ENCODE data around the gene SYNJ2BP. TPM values are rescaled to one million over a fixed set of nuclear protein-coding genes. Genes with fewer than 3 reads are reported as not detected.

SYNJ2BP gene
- total RNA-seq, 4 donors from 2014 or later = 26.9 to 49.7 (median 46.1) TPM

GRCh38 chr14:70401643-70402042, 15.2 kb downstream of the SYNJ2BP start:
- no peak for TF ChIP-seq CTCF (IDR thresholded peaks at IDR 0.05)
- TF ChIP-seq POLR2A (IDR thresholded peaks at IDR 0.05) = no peak
- no peak for TF ChIP-seq POLR2AphosphoS5 (IDR thresholded peaks at IDR 0.05)
- no peak for TF ChIP-seq EP300 (IDR thresholded peaks at IDR 0.05)
- no peak overlapping the region for H3K4me3 ChIP-seq
- no peak for ATAC-seq
- no peak overlapping the region for H3K27ac ChIP-seq
- H3K36me3 ChIP-seq = peaks cover 0 to 35% of the 10 kb centered on the region in 2 donors
- peaks cover 0 to 6% (median 0%) of the 10 kb centered on the region in 3 donors for H3K4me1 ChIP-seq
- no peaks in the 10 kb centered on the region for H3K27me3 ChIP-seq
- no peaks in the 10 kb centered on the region for H3K9me3 ChIP-seq
- WGBS, 2 donors (ENCODE audit: low coverage in 1 of 2) = 77 to 96% methylated on average over 4 of the region's 4 CpGs

- H3K9me3 ChIP-seq = no peaks in the 10 kb centered on the region
- H3K4me3 ChIP-seq = no peak overlapping the region
- H3K36me3 ChIP-seq = peaks cover 0 to 32% of the 10 kb centered on the region in 2 donors
- H3K27ac ChIP-seq = no peak overlapping the region
- H3K4me1 ChIP-seq = peaks cover 0 to 6% (median 0%) of the 10 kb centered on the region in 3 donors
- TF ChIP-seq POLR2AphosphoS5 (IDR thresholded peaks at IDR 0.05) (no peak), EP300 (IDR thresholded peaks at IDR 0.05) (no peak), CTCF (IDR thresholded peaks at IDR 0.05) (no peak), POLR2A (IDR thresholded peaks at IDR 0.05) (no peak)
- no peaks in the 10 kb centered on the region for H3K27me3 ChIP-seq
- 94% methylated on average over 3 of the region's 23 CpGs; no CpG with 5 or more reads in 1 of the 2 donors for WGBS, 2 donors (ENCODE audit: low coverage in 1 of 2)
- ATAC-seq = no peak
Observed at GRCh38 chr14:70398706-70399431, 18.0 kb downstream of the SYNJ2BP start.

GRCh38 chr14:70398280-70398679, 18.6 kb downstream of the SYNJ2BP start:
- H3K36me3 ChIP-seq = peaks cover 0 to 32% of the 10 kb centered on the region in 2 donors
- H3K4me1 ChIP-seq = peaks cover 0 to 2% (median 0%) of the 10 kb centered on the region in 3 donors
- ATAC-seq = no peak
- WGBS, 2 donors (ENCODE audit: low coverage in 1 of 2) = no CpG with 5 or more reads among the region's 2 CpGs
- no peak overlapping the region for H3K4me3 ChIP-seq
- no peaks in the 10 kb centered on the region for H3K9me3 ChIP-seq
- TF ChIP-seq EP300 (IDR thresholded peaks at IDR 0.05) = no peak
- no peak for TF ChIP-seq POLR2A (IDR thresholded peaks at IDR 0.05)
- no peak for TF ChIP-seq POLR2AphosphoS5 (IDR thresholded peaks at IDR 0.05)
- TF ChIP-seq CTCF (IDR thresholded peaks at IDR 0.05) = no peak
- H3K27ac ChIP-seq = no peak overlapping the region
- no peaks in the 10 kb centered on the region for H3K27me3 ChIP-seq

- Histone ChIP-seq H3K27me3 (no peaks in the 10 kb centered on the region), H3K36me3 (peaks cover 0 to 32% of the 10 kb centered on the region in 2 donors), H3K27ac (no peak overlapping the region), H3K4me1 (no peaks in the 10 kb centered on the region), H3K4me3 (no peak overlapping the region), H3K9me3 (no peaks in the 10 kb centered on the region)
- ATAC-seq = no peak
- 100% methylated on average over 1 of the region's 2 CpGs for WGBS, 2 donors (ENCODE audit: low coverage in 1 of 2)
- no peak for TF ChIP-seq EP300 (IDR thresholded peaks at IDR 0.05)
- no peak for TF ChIP-seq POLR2AphosphoS5 (IDR thresholded peaks at IDR 0.05)
- no peak for TF ChIP-seq CTCF (IDR thresholded peaks at IDR 0.05)
Observed at GRCh38 chr14:70397746-70398145, 19.1 kb downstream of the SYNJ2BP start.

GRCh38 chr14:70394674-70395306, 22.1 kb downstream of the SYNJ2BP start:
- Histone ChIP-seq H3K4me3 (no peak overlapping the region), H3K27me3 (no peaks in the 10 kb centered on the region), H3K27ac (no peak overlapping the region), H3K36me3 (peaks cover 0 to 29% of the 10 kb centered on the region in 2 donors), H3K9me3 (no peaks in the 10 kb centered on the region), H3K4me1 (no peaks in the 10 kb centered on the region)
- TF ChIP-seq EP300 (IDR thresholded peaks at IDR 0.05) (no peak), POLR2AphosphoS5 (IDR thresholded peaks at IDR 0.05) (no peak), POLR2A (IDR thresholded peaks at IDR 0.05) (no peak), CTCF (IDR thresholded peaks at IDR 0.05) (no peak)
- no peak for ATAC-seq

All from gastroesophageal sphincter (tissue), 4 donors.